Testis (tissue), 2 donors: Measurements from ENCODE around the gene GNPTAB.

Experiments
- POLR2A ChIP-seq: fragments of 450-650 bp; IDR thresholded peaks from one replicate; pipeline ENCODE4 v1.6.1; 2017; ENCODE audit warnings: antibody characterized with exemption, mild to moderate bottlenecking, moderate library complexity
- TF ChIP-seq, protein P1 (sequence below), 3 experiments: fragments of 450-650 bp in 2 of 3; fragments of 200-600 bp in 1 of 3; sonication (generic) in 1 of 3; IDR thresholded peaks; one replicate each; pipeline ENCODE4 v1.5.1; 2016 to 2019; ENCODE audit warnings: antibody characterized with exemption in 3 of 3, mild to moderate bottlenecking in 2 of 3, moderate library complexity in 1 of 3

DNA sequence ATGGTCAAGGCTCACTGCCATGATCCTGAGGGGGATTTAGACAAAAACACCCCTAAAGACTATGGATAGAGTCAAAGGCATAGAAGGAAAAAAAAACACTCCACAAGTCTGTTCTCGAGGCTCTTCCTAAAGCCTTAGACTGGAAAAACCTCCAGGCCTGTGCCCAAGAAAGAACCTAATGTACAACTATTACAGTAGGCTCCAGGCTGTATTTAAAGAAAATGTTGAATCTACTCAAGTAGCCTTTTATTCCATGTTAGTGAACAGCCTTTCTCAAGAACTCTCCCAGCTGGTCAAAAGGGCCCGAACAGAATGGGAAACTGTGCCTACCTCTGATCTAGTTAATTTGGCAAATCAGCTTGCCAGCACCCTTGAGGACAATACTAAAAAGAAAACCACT lies 28.3 kb downstream of the GNPTAB start:
- TF ChIP-seq POLR2A = no peak
- TF ChIP-seq, protein P1, sequence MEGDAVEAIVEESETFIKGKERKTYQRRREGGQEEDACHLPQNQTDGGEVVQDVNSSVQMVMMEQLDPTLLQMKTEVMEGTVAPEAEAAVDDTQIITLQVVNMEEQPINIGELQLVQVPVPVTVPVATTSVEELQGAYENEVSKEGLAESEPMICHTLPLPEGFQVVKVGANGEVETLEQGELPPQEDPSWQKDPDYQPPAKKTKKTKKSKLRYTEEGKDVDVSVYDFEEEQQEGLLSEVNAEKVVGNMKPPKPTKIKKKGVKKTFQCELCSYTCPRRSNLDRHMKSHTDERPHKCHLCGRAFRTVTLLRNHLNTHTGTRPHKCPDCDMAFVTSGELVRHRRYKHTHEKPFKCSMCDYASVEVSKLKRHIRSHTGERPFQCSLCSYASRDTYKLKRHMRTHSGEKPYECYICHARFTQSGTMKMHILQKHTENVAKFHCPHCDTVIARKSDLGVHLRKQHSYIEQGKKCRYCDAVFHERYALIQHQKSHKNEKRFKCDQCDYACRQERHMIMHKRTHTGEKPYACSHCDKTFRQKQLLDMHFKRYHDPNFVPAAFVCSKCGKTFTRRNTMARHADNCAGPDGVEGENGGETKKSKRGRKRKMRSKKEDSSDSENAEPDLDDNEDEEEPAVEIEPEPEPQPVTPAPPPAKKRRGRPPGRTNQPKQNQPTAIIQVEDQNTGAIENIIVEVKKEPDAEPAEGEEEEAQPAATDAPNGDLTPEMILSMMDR (IDR thresholded peaks at IDR 0.05) = no peak
